Eye (tissue), 1 donor: ENCODE measurements around the gene CFAP99.

Source experiments
- DNase-seq: peaks from one replicate; pipeline ENCODE4 v3.0.0-alpha.2; 2015

The CFAP99 gene

GRCh38 chr4:2432004-2432403 is 13.2 kb downstream of the CFAP99 start:
- no peak for DNase-seq

GRCh38 chr4:2432991-2433530 is 14.3 kb downstream of the CFAP99 start:
- no peak for DNase-seq

- no peak for DNase-seq
Measured at GRCh38 chr4:2433609-2434350, 15.0 kb downstream of the CFAP99 start.

GRCh38 chr4:2434420-2434819 is 15.7 kb downstream of the CFAP99 start:
- no peak for DNase-seq

- DNase-seq: peak; percentile 38
Measured at GRCh38 chr4:2436301-2436700, 17.5 kb downstream of the CFAP99 start.

- DNase-seq: no peak
Measured at GRCh38 chr4:2436761-2437474, 18.2 kb downstream of the CFAP99 start.

GRCh38 chr4:2437475-2438215 is 18.9 kb downstream of the CFAP99 start:
- no peak for DNase-seq

- no peak for DNase-seq
Measured at GRCh38 chr4:2438822-2439718, 20.3 kb downstream of the CFAP99 start.

- DNase-seq: peak; percentile 37
Measured at GRCh38 chr4:2441393-2442174, 22.8 kb downstream of the CFAP99 start.

GRCh38 chr4:2442175-2442993 is 23.6 kb downstream of the CFAP99 start:
- no peak for DNase-seq

GRCh38 chr4:2443061-2443730 is 24.4 kb downstream of the CFAP99 start:
- DNase-seq: no peak

- DNase-seq: no peak
Measured at GRCh38 chr4:2443956-2444740, 25.4 kb downstream of the CFAP99 start.

GRCh38 chr4:2445130-2445529 is 26.4 kb downstream of the CFAP99 start:
- DNase-seq: no peak

- no peak for DNase-seq
Measured at GRCh38 chr4:2445571-2445970, 26.8 kb downstream of the CFAP99 start.

GRCh38 chr4:2446656-2447564 is 28.2 kb downstream of the CFAP99 start:
- no peak for DNase-seq

GRCh38 chr4:2448589-2448988 is 29.8 kb downstream of the CFAP99 start:
- no peak for DNase-seq

GRCh38 chr4:2449051-2449450 is 30.3 kb downstream of the CFAP99 start:
- DNase-seq: no peak
